SH-SY5Y (cell line): ENCODE measurements around the gene ST3GAL4.

Source experiments
- GATA2 ChIP-seq: IDR thresholded peaks from 2 replicates; pipeline ENCODE4 v1.6.1; 2011; ENCODE audit warnings: mild to moderate bottlenecking, low read depth, low read length
- GATA3 ChIP-seq: IDR thresholded peaks from 2 replicates; pipeline ENCODE4 v1.6.1; 2011; ENCODE audit warnings: low read depth, mild to moderate bottlenecking, low read length, moderate library complexity

GRCh38 chr11:126413843-126414405 is 58.4 kb downstream of the ST3GAL4 start:
- TF ChIP-seq GATA2: no peak
- TF ChIP-seq GATA3: no peak
